ENCODE results near the gene SLF2.
A peak's percentile ranks its signal among the peaks of the same experiment; 100 is the strongest.

Gene SLF2

GRCh38 chr10:100894589-100895294, 18.0 kb upstream of the SLF2 start:
- no peak for DNase-seq (ENCODE audit: low read depth, low spot score)

DNA sequence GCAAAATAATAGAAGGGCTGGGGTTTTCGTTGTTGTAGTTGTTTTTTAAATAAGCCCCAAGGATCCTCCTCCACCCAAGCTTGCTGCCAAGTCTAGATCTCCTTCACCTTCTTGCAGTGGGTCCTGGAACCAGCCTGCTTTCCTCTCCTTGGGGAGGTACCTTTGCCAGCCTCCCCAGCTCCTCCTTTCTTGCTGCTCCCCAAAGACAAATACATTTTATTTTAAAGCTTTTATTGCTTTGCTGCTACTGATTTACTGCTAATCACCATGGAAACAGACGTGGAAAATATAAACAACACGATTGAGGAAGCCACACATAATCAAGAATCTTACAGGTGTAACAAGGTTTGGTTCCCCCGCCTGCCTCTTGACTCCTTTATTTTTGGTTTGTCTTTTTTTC, 17.4 kb upstream of the SLF2 start:
- no peak for DNase-seq (ENCODE audit: low read depth, low spot score)
- H3K4me3 ChIP-seq (ENCODE audit: low read length): no peak overlapping the region

More at GRCh38 chr10:100894589-100895294, 18.0 kb upstream of the SLF2 start:
- no peak overlapping the region for H3K4me3 ChIP-seq (ENCODE audit: low read length)

DNA sequence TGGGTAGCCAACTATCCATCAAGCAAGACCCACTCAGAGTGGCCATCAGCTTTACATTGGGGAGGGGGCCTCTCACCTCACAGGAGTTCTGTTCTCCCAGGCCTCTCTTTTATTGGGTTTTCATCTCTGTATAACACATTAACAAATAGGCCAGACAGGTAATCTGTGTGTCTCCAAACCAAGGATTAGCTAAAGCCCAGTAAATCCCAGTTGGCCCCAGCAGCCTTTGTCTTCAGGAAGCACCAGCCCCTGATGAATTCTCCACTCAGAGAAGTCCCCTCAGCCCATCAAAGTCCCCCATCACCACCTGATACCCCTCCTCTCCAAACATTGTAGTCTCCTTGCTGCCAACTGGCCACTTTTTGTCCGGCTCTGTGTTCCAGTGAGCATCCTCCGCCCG, 16.9 kb upstream of the SLF2 start:
- H3K4me3 ChIP-seq (ENCODE audit: low read length): no peak overlapping the region
- DNase-seq (ENCODE audit: low read depth, low spot score): no peak

GRCh38 chr10:100896876-100897461, 15.8 kb upstream of the SLF2 start:
- no peak overlapping the region for H3K4me3 ChIP-seq (ENCODE audit: low read length)
- no peak for DNase-seq (ENCODE audit: low read depth, low spot score)

DNA sequence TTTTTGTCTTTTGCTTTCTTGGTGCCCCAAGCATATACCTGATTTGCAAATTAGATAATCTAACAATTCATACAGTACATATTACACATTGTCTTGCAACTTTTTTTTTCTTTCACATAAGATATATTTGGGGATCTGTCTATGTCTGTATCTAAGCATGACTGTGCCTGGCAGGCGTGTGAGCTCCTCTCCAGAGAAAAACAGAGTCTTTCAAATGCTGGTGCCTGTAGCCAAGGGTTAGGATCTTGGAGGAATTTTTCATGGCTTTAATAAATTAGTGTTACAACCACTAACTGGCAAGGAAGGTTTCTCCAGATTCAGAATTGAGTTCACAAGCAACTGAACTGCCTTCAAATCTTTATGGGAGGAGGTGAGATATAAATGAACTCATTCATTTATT, 14.8 kb upstream of the SLF2 start:
- DNase-seq (ENCODE audit: low read depth, low spot score): no peak
- H3K4me3 ChIP-seq (ENCODE audit: low read length): no peak overlapping the region

DNA sequence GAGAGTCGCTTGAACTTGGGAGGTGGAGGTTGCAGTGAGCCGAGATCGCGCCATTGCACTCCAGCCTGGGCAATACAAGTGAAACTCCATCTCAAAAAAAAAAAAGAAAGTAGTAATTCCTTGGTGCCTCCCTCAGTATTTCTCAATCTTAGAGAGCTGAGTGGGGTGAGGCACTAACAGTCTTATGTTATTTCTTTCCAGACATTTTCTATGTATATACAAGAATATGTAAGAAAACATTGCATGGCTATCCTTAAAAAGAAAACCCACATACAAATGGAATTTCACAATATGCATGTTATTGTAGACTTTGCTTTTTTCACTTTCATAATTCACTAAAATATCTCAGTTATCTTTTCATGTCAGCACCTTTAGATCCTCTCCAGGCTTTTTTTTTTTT, 13.6 kb upstream of the SLF2 start:
- no peak overlapping the region for H3K4me3 ChIP-seq (ENCODE audit: low read length)
- DNase-seq (ENCODE audit: low read depth, low spot score): no peak

DNA sequence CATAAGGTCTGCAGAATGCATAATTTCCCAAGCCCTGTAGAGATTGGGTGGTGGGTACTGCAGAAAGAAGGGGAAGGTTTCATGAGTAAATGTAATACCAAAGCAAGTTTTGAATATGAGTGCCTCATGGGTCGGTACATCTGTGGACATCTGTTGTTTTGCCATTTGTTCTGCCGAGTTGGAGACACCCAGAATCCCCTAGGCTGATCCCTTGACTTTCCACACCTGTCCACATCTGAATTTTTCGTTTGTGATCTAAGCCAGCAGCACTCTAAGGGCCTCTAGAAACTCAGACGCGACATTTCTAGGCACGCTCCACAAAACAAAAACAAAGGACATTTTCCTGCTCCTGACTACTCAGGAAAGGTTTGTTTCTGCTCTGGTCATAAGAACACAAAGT, 11.7 kb upstream of the SLF2 start:
- H3K4me3 ChIP-seq (ENCODE audit: low read length): no peak overlapping the region
- no peak for DNase-seq (ENCODE audit: low read depth, low spot score)

- no peak overlapping the region for H3K4me3 ChIP-seq (ENCODE audit: low read length)
- no peak for DNase-seq (ENCODE audit: low read depth, low spot score)
Observed at GRCh38 chr10:100902622-100903021, 10.1 kb upstream of the SLF2 start.

GRCh38 chr10:100904917-100905316, 7.8 kb upstream of the SLF2 start:
- DNase-seq (ENCODE audit: low read depth, low spot score): no peak
- no peak overlapping the region for H3K4me3 ChIP-seq (ENCODE audit: low read length)

GRCh38 chr10:100907175-100907574, 5.6 kb upstream of the SLF2 start:
- H3K4me3 ChIP-seq (ENCODE audit: low read length): no peak overlapping the region
- DNase-seq (ENCODE audit: low read depth, low spot score): peak; percentile 14

- DNase-seq (ENCODE audit: low read depth, low spot score): no peak
- no peak overlapping the region for H3K4me3 ChIP-seq (ENCODE audit: low read length)
Observed at GRCh38 chr10:100907773-100908363, 4.9 kb upstream of the SLF2 start.

GRCh38 chr10:100908378-100908777, 4.4 kb upstream of the SLF2 start:
- no peak for DNase-seq (ENCODE audit: low read depth, low spot score)
- H3K4me3 ChIP-seq (ENCODE audit: low read length): no peak overlapping the region

- peak; percentile 18 for DNase-seq (ENCODE audit: low read depth, low spot score)
- no peak overlapping the region for H3K4me3 ChIP-seq (ENCODE audit: low read length)
Observed at GRCh38 chr10:100909501-100910263, 3.1 kb upstream of the SLF2 start.

DNA sequence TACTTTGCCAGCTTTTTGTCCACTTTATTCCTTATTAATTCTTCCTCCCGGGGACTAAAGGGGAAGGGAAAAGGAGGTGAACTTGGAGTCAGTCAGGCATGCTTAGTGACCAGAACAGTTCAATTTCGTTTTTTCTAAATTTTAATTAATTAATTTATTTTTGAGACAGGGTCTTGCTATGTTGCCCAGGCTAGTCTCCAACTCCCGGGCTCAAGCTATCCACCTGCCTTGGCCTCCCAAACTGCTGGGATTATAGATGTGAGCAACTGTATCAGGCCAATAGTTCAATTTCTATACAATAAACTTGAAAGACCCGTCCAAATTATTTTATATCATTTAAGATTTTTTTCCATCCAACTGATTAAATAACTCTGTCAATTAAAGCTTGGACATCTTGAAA, 1.3 kb upstream of the SLF2 start:
- no peak overlapping the region for H3K4me3 ChIP-seq (ENCODE audit: low read length)
- no peak for DNase-seq (ENCODE audit: low read depth, low spot score)

GRCh38 chr10:100912013-100912604, 654 bp upstream of the SLF2 start:
- H3K4me3 ChIP-seq (ENCODE audit: low read length): peak overlapping the region; percentile 85
- no peak for DNase-seq (ENCODE audit: low read depth, low spot score)

- DNase-seq (ENCODE audit: low read depth, low spot score): peak; percentile 14
- H3K4me3 ChIP-seq (ENCODE audit: low read length): peak overlapping the region; percentile 85
Observed at GRCh38 chr10:100913470-100913865, 705 bp downstream of the SLF2 start.

GRCh38 chr10:100917071-100917470, 4.3 kb downstream of the SLF2 start:
- no peak for DNase-seq (ENCODE audit: low read depth, low spot score)
- no peak overlapping the region for H3K4me3 ChIP-seq (ENCODE audit: low read length)

DNA sequence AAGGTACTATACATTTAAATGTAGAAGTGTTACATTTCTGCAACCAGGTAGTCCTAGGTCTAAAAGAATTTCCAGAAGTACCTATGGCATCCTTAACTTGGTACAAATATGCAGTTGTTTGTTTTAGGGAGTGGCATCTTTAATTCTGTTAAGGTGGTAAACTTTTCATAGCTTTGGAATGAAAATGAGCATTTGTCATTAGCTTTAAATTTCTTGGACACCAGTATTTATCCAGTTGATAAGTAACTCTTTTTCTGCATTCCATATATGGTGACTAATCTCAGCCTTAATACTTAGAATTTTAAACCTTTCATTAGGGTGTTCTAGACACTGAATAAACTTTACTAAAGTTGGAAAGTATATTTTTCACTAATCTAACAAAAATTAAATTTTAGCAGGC, 10.8 kb downstream of the SLF2 start:
- no peak for DNase-seq (ENCODE audit: low read depth, low spot score)
- no peak overlapping the region for H3K4me3 ChIP-seq (ENCODE audit: low read length)

- DNase-seq (ENCODE audit: low read depth, low spot score): no peak
- H3K4me3 ChIP-seq (ENCODE audit: low read length): no peak overlapping the region
Observed at GRCh38 chr10:100927266-100927665, 14.5 kb downstream of the SLF2 start.

- no peak for DNase-seq (ENCODE audit: low read depth, low spot score)
- H3K4me3 ChIP-seq (ENCODE audit: low read length): no peak overlapping the region
Observed at GRCh38 chr10:100928039-100928438, 15.3 kb downstream of the SLF2 start.

Data from Jurkat, Clone E6-1 (cell line).